GM12891 (cell line): ENCODE measurements around the gene ACBD6.

Experiments
- POLR2A ChIP-seq: IDR thresholded peaks from 2 replicates; pipeline ENCODE4 v1.6.1; 2011; ENCODE audit warnings: low read depth, low read length, control low read depth
- POU2F2 ChIP-seq: IDR thresholded peaks from 2 replicates; pipeline ENCODE4 v1.6.1; 2011; ENCODE audit warnings: low read depth, mild to moderate bottlenecking, control low read depth, low read length, moderate library complexity

- TF ChIP-seq POLR2A (no peak), POU2F2 (no peak)
Measured at GRCh38 chr1:180498594-180498993, 3.8 kb downstream of the ACBD6 start.
